K562 (cell line): ENCODE measurements around the gene GFOD1. TPM values are rescaled to one million over a fixed set of nuclear protein-coding genes. Genes with fewer than 3 reads are reported as not detected.

Source experiments
- ATAC-seq: fragments of 200-7000 bp; cut with Tn5 transposase; 3 replicates; pipeline ENCODE4 v1.9.1; 2020; ENCODE audit warnings: moderate library complexity
- BruUV-seq: library from RNA; stranded (reverse); fragments of 400-500 nt; replicated peaks from 2 replicates; lab custom pipeline; 2021; lab: Mats Ljungman, UMichigan
- CTCF ChIA-PET: fragments of 300-600 bp; formaldehyde crosslinking; extraction: SDS; loops from one replicate; lab custom pipeline; 2021; ENCODE audit warnings: low intra/inter-chr PET ratio; lab: Yijun Ruan, JAX
- POLR2A ChIA-PET: fragments of 300-600, 350-650 bp; sonication (Branson Sonifier 250); formaldehyde crosslinking; extraction: SDS; loops from one replicate; lab custom pipeline; 2021; ENCODE audit warnings: antibody characterized with exemption, inconsistent platforms; lab: Yijun Ruan, JAX
- DNase-seq, 4 experiments: peaks; one replicate each; pipeline versions ENCODE4 v3.0.0 to v3.0.0-alpha.2; 2011 to 2018; ENCODE audit warnings: low spot score in 3 of 4, mixed read lengths in 3 of 4; ENCODE audit errors: extremely low read depth in 1 of 4
- FAIRE-seq: peaks from 2 replicates; lab custom pipeline; 2011; peaks lifted over from hg19 to GRCh38; lab: Jason Lieb, UNC
- H2AFZ ChIP-seq: 2 replicates; pipeline ENCODE4 v1.6.0; 2011; ENCODE audit warnings: low read depth, low read length, control low read depth, inconsistent platforms
- H3K27ac ChIP-seq: fragments of 200-600 bp; 3 replicates; pipeline ENCODE4 v1.8.0; 2011; ENCODE audit warnings: low read depth, mild to moderate bottlenecking, control low read depth, inconsistent platforms, low read length, moderate library complexity, mixed read lengths; ENCODE audit errors: extremely low read depth
- H3K27me3 ChIP-seq, 2 experiments: fragments of 300-600 bp in 1 of 2; 2 replicates in 1 of 2; 3 replicates in 1 of 2; pipeline versions ENCODE4 v1.6.0 to v1.8.0; 2011; ENCODE audit warnings: inconsistent platforms in 2 of 2, low read length in 2 of 2, mild to moderate bottlenecking in 1 of 2, mixed read lengths in 1 of 2, moderate library complexity in 1 of 2; ENCODE audit not compliant: control insufficient read depth in 2 of 2, insufficient read depth in 2 of 2
- H3K36me3 ChIP-seq: fragments of 300-600 bp; 3 replicates; pipeline ENCODE4 v1.8.0; 2011; ENCODE audit warnings: mild to moderate bottlenecking, low read length, inconsistent platforms; ENCODE audit not compliant: control insufficient read depth, insufficient read depth
- H3K4me1 ChIP-seq, 2 experiments: fragments of 200-600 bp in 1 of 2; replicated peaks in 1 of 2; 2 replicates in 1 of 2; 3 replicates in 1 of 2; pipeline versions ENCODE4 v1.5.1 to v1.8.0; 2011; ENCODE audit warnings: inconsistent platforms in 2 of 2, low read length in 2 of 2, mild to moderate bottlenecking in 1 of 2, mixed read lengths in 1 of 2, moderate library complexity in 1 of 2; ENCODE audit not compliant: control insufficient read depth in 2 of 2, insufficient read depth in 2 of 2
- H3K4me2 ChIP-seq: 2 replicates; pipeline ENCODE4 v1.6.1; 2011; ENCODE audit warnings: low read length, control low read depth, inconsistent platforms, mixed read lengths; ENCODE audit not compliant: insufficient read depth
- H3K4me3 ChIP-seq: fragments of 200-600 bp; sonication (generic), shearing (Covaris generic); 2 replicates; pipeline ENCODE4 v1.5.1; 2016; ENCODE audit warnings: control low read depth, inconsistent platforms
- H3K79me2 ChIP-seq: fragments of 200-600 bp; 3 replicates; pipeline ENCODE4 v1.8.0; 2011; ENCODE audit warnings: low read length, inconsistent platforms; ENCODE audit not compliant: control insufficient read depth, insufficient read depth
- H3K9ac ChIP-seq, 2 experiments: 2 replicates each; pipeline versions ENCODE4 v1.6.0 to v1.6.1; 2011; ENCODE audit warnings: low read depth in 2 of 2, low read length in 2 of 2, control low read depth in 1 of 2, inconsistent platforms in 1 of 2, mild to moderate bottlenecking in 1 of 2, mixed read lengths in 1 of 2; ENCODE audit not compliant: insufficient read depth in 1 of 2
- H3K9me1 ChIP-seq: one replicate; pipeline ENCODE4 v1.6.0; 2011; ENCODE audit warnings: inconsistent platforms, mild to moderate bottlenecking, low read length, moderate library complexity; ENCODE audit not compliant: control insufficient read depth, insufficient read depth
- H3K9me3 ChIP-seq: replicated peaks from 2 replicates; pipeline ENCODE4 v1.5.1; 2011; ENCODE audit warnings: low read depth, low read length, inconsistent platforms; ENCODE audit not compliant: control insufficient read depth, insufficient read depth
- H4K20me1 ChIP-seq: replicated peaks from 2 replicates; pipeline ENCODE4 v1.6.1; 2011; ENCODE audit warnings: low read length, inconsistent platforms, mixed read lengths; ENCODE audit not compliant: control insufficient read depth, insufficient read depth
- PKNOX1 ChIP-seq: fragments of 450-650 bp; IDR thresholded peaks from 2 replicates; pipeline ENCODE4 v1.6.1; 2016
- RFX1 ChIP-seq: fragments of 450-650 bp; IDR thresholded peaks from 2 replicates; pipeline ENCODE4 v1.6.1; 2016; ENCODE audit warnings: mild to moderate bottlenecking, moderate library complexity
- RREB1 ChIP-seq: fragments of 250-450 bp; sonication (Bioruptor Pico); IDR thresholded peaks from 2 replicates; pipeline ENCODE4 v1.4.0; 2020
- TFAP4 ChIP-seq: sonication (generic); formaldehyde crosslinking; IDR thresholded peaks from 2 replicates; pipeline ENCODE4 v1.8.0; 2022; ENCODE audit warnings: missing genetic modification reagents, mild to moderate bottlenecking, moderate library complexity, borderline replicate concordance
- ZNF785 ChIP-seq: fragments of 250-450 bp; sonication (Bioruptor Pico); IDR thresholded peaks from 2 replicates; pipeline ENCODE4 v1.4.0; 2020; ENCODE audit warnings: mild to moderate bottlenecking
- WGBS: fragments of 100-300 bp; shearing (Covaris generic); methylation state at CpG from one replicate; pipeline ENCODE4 v1.1.6; 2016; ENCODE audit warnings: low coverage, mixed read lengths; ENCODE audit not compliant: insufficient coverage; ENCODE audit errors: missing lambda C conversion rate; 5-methylcytosine and 5-hydroxymethylcytosine counted together
- in situ Hi-C: fragments of 300-500 bp; cut with MboI; formaldehyde crosslinking; loops from 4 replicates; pipeline ENCODE4 v1.15.0; 2018; ENCODE audit warnings: inconsistent platforms, mixed read lengths
- intact Hi-C: fragments of 100-400 bp; cut with micrococcal nuclease; formaldehyde crosslinking; loops from 2 replicates; pipeline ENCODE4 v1.14.2; 2022
- polyA plus RNA-seq, 8 experiments: library from polyadenylated mRNA; depleted of rRNA in 4 of 8; stranded (reverse) in 5 of 8; unstranded in 3 of 8; fragments of >200 nt; fragmentation: Nextera tagmentation in 2 of 8; fragmentation: Illumina TruSeq in 1 of 8; extraction: Ambion mirVana in 2 of 8; extraction: Trizol in 1 of 8; gene quantifications; 2 replicates each; pipeline versions ENCODE4 v1.2.1 to v1.2.3, GENCODE V29; 2011 to 2014; ENCODE audit warnings: inconsistent platforms in 1 of 8, missing spikeins in 1 of 8
- total RNA-seq, 7 experiments: library from RNA; depleted of rRNA in 6 of 7; stranded (reverse); fragments of >200 nt in 6 of 7; fragmentation: Illumina TruSeq in 2 of 7; extraction: Trizol in 2 of 7; gene quantifications; 2 replicates each; pipeline versions ENCODE4 v1.2.1 to v1.2.3, GENCODE V29; 2011 to 2021; ENCODE audit warnings: low replicate concordance in 1 of 7

GFOD1 gene
- total and polyA plus RNA-seq, 9 of the 15 experiments (the other 6 are each of a cell fraction or from before 2014, with no cell fraction given), result 3.8 to 12.0 (median 8.2) TPM

GRCh38 chr6:13384966-13385365 is 102.4 kb downstream of the GFOD1 start:
- CTCF ChIA-PET, result no interaction called here
- Histone ChIP-seq H3K9ac (no peak overlapping the region), H3K4me2 (no peak overlapping the region), H3K79me2 (no peaks in the 10 kb centered on the region), H2AFZ (no peak overlapping the region), H3K9me3 (no peaks in the 10 kb centered on the region), H3K36me3 (no peaks in the 10 kb centered on the region), H3K9me1 (no peaks in the 10 kb centered on the region), H3K27ac (no peak overlapping the region), H3K27me3 (peaks cover 0 to 8% of the 10 kb centered on the region in 2 experiments; a peak in 2 of 5 replicates), H3K4me1 (peaks cover 4 to 14% of the 10 kb centered on the region in 2 experiments; a peak in 4 of 5 replicates), H3K4me3 (no peak overlapping the region), H4K20me1 (peaks cover 19% of the 10 kb centered on the region)
- TF ChIP-seq RREB1 (peak; percentile 77; the same call in 1 of the 2 replicates), PKNOX1 (no peak), RFX1 (peak; percentile 85), TFAP4 (0 out of 2 replicates have a peak, but pooled peaks have one; percentile 21), ZNF785 (no peak)
- ATAC-seq, result no peak; the same call in 2 of the 3 replicates
- POLR2A ChIA-PET, result interaction anchor here (0.7 to 1.5 kb wide), 3 partner anchors 11 to 193 kb away, joined by 3 to 4 read pairs (median 4); no protein-coding TSS in a partner anchor
- no peak for FAIRE-seq
- DNase-seq, result no peak
- WGBS, result 23% methylated on average over 5 of the region's 5 CpGs
- in situ Hi-C loops, result no loop called here
- no TSS peak for BruUV-seq
- intact Hi-C loops, result no loop called here
